ENCODE measurements around the gene DOCK1.

Gene DOCK1

GRCh38 chr10:127193125-127193524 is 287.9 kb downstream of the DOCK1 start:
- no peak for DNase-seq

GRCh38 chr10:127194111-127194510 is 288.9 kb downstream of the DOCK1 start:
- no peak for DNase-seq

- no peak for DNase-seq
Observed at GRCh38 chr10:127194599-127194998, 289.4 kb downstream of the DOCK1 start.

- DNase-seq, result no peak
Observed at GRCh38 chr10:127195041-127195506, 289.8 kb downstream of the DOCK1 start.

GRCh38 chr10:127195571-127196281 is 290.5 kb downstream of the DOCK1 start:
- peak in 1 of 2 donors; percentile 1 for DNase-seq

- DNase-seq, result peak in 1 of 2 donors; percentile 6
Observed at GRCh38 chr10:127196282-127197153, 291.3 kb downstream of the DOCK1 start, which contains the start of gene INSYN2A. TSS of gene INSYN2A (minus strand) at chr10:127196591. CDS start at chr10:127176395, 20,196 bp downstream.

- no peak for DNase-seq
Observed at GRCh38 chr10:127197154-127197432, 291.9 kb downstream of the DOCK1 start.

GRCh38 chr10:127198307-127198706 is 293.1 kb downstream of the DOCK1 start:
- no peak for DNase-seq

GRCh38 chr10:127198721-127199120 is 293.5 kb downstream of the DOCK1 start:
- no peak for DNase-seq

GRCh38 chr10:127200646-127201045 is 295.4 kb downstream of the DOCK1 start:
- no peak for DNase-seq

- DNase-seq, result no peak
Observed at GRCh38 chr10:127203067-127203466, 297.8 kb downstream of the DOCK1 start.

- DNase-seq, result no peak
Observed at GRCh38 chr10:127207081-127207480, 301.9 kb downstream of the DOCK1 start.

- no peak for DNase-seq
Observed at GRCh38 chr10:127210936-127211466, 305.8 kb downstream of the DOCK1 start.

GRCh38 chr10:127215866-127216265 is 310.6 kb downstream of the DOCK1 start:
- DNase-seq, result no peak

- DNase-seq, result no peak
Observed at GRCh38 chr10:127216274-127216673, 311.0 kb downstream of the DOCK1 start.

- no peak for DNase-seq
Observed at GRCh38 chr10:127216786-127217185, 311.6 kb downstream of the DOCK1 start.

- no peak for DNase-seq
Observed at GRCh38 chr10:127218658-127219057, 313.4 kb downstream of the DOCK1 start.

GRCh38 chr10:127221281-127221680 is 316.1 kb downstream of the DOCK1 start:
- DNase-seq, result no peak

GRCh38 chr10:127227027-127227426 is 321.8 kb downstream of the DOCK1 start:
- no peak for DNase-seq

GRCh38 chr10:127227663-127228062 is 322.4 kb downstream of the DOCK1 start:
- no peak for DNase-seq

- no peak for DNase-seq
Observed at GRCh38 chr10:127228195-127228787, 323.1 kb downstream of the DOCK1 start.

GRCh38 chr10:127234306-127234800 is 329.1 kb downstream of the DOCK1 start:
- DNase-seq, result no peak

- DNase-seq, result no peak
Observed at GRCh38 chr10:127236266-127236665, 331.0 kb downstream of the DOCK1 start.

All from stimulated activated CD4-positive, alpha-beta T cell treated with anti-CD3 and anti-CD28 coated beads, Interleukin-2, amount 100 ng/mL, for 24 hours (primary cell).